ENCODE measurements around the gene NPC1. TPM values are rescaled to one million over a fixed set of nuclear protein-coding genes. Genes with fewer than 3 reads are reported as not detected.

NPC1 gene
- total and polyA plus RNA-seq, 11 donors = 7.8 to 42.7 (median 16.8) TPM

GRCh38 chr18:23587220-23587642 lies 925 bp upstream of the NPC1 start:
- TF ChIP-seq POLR2A (IDR thresholded peaks at IDR 0.05) (no peak), CTCF (IDR thresholded peaks at IDR 0.05) (peak in 1 of 12 donors; percentile 7)
- Histone ChIP-seq H3K27ac (peak overlapping the region in 11 of 12 donors; percentile 94 to 100 (median 99)), H3K27me3 (peaks cover 0 to 2% (median 0%) of the 10 kb centered on the region in 9 donors), H3K4me1 (peaks cover 0 to 36% (median 25%) of the 10 kb centered on the region in 12 donors), H3K9me3 (no peaks in the 10 kb centered on the region), H3K36me3 (no peaks in the 10 kb centered on the region), H3K4me3 (peak overlapping the region in 11 of 12 donors; percentile 63 to 99 (median 86))
- intact Hi-C loops (cut with DNase I) = loop anchor here (1.0 to 5.0 kb wide), 6 partner anchors 70 to 85 kb away; partner anchors contain the start of gene RMC1 (in 4 of the 10)
- DNase-seq (peak in 2 of 5 donors; percentile 12 to 31), ATAC-seq (no peak)
- WGBS, 4 donors = 37 to 50% (median 42%) methylated on average over 7 of the region's 7 CpGs

DNA sequence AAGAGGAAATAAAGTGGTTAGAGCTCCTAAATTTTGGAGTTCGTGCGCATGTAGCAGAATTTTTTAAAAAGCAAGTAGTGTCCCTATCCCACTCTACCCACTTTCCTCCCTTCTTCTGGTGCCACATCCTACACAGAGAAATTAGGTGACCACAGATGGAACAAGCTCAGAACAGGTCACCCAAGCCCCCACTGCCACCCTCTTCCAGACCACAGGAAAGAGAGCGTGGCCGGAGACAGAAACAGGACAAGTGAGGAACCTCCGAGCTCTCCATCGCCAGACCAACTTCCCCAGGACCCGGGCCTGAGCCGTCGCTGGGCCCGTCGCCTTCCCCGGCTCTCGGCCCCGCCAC lies 433 bp downstream of the NPC1 start:
- Histone ChIP-seq H3K36me3 (no peaks in the 10 kb centered on the region), H3K4me3 (peak overlapping the region; percentile 63 to 99 (median 84)), H3K27ac (peak overlapping the region; percentile 94 to 100 (median 98)), H3K4me1 (peaks cover 0 to 45% (median 26%) of the 10 kb centered on the region in 12 donors), H3K9me3 (no peaks in the 10 kb centered on the region), H3K27me3 (peaks cover 0 to 2% (median 0%) of the 10 kb centered on the region in 9 donors)
- intact Hi-C loops (cut with DNase I) = loop anchor here in 9 of 10 donors (1.0 to 5.0 kb wide), 6 partner anchors 69 to 84 kb away; partner anchors contain the start of gene RMC1 (in 5 of the 9)
- ATAC-seq = no peak
- 1 to 3% (median 2%) methylated on average over 11 to 14 of the region's 14 CpGs for WGBS, 4 donors
- no peak for DNase-seq
- TF ChIP-seq POLR2A (IDR thresholded peaks at IDR 0.05) (no peak), CTCF (IDR thresholded peaks at IDR 0.05) (no peak)

- WGBS, 4 donors = 30 to 39% (median 34%) methylated on average over 19 of the region's 19 CpGs
- intact Hi-C loops (cut with DNase I) = loop anchor here in 4 of 10 donors (5.0 kb wide), 2 partner anchors 68 to 83 kb away; partner anchors contain the start of gene RMC1 (in 3 of the 4)
- Histone ChIP-seq H3K4me3 (peak overlapping the region; percentile 63 to 99 (median 84)), H3K4me1 (peaks cover 0 to 49% (median 26%) of the 10 kb centered on the region in 12 donors), H3K9me3 (no peaks in the 10 kb centered on the region), H3K27ac (peak overlapping the region; percentile 94 to 100 (median 98)), H3K36me3 (peaks cover 0 to 4% (median 0%) of the 10 kb centered on the region in 9 donors), H3K27me3 (no peaks in the 10 kb centered on the region)
- DNase-seq (peak in 2 of 5 donors; percentile 33 to 51), ATAC-seq (peak in 1 of 4 donors; percentile 59)
- TF ChIP-seq POLR2A (IDR thresholded peaks at IDR 0.05) = peak in 1 of 2 donors; percentile 14
- TF ChIP-seq CTCF (IDR thresholded peaks at IDR 0.05) = no peak
Measured at GRCh38 chr18:23585007-23585871, 1.1 kb downstream of the NPC1 start.
